ENCODE results near the gene GHR.

GHR gene

DNA sequence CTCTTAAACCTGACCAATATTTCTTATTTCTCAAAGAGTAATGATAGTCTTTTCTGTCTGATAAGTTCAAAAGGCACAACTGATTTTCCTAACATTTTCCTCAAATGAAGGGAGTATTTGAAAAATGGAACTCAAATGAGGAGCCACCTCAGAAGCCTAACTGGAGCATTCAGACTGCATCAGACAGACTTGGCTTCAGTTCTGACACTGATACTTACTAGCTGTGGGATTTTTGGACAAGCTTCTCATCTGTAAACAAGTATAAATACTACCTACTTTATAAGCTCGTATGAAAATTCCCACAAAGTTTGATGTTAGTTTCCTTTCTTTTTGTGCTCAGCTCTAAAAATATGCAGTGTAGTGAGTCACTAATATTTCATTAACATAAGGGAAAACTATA lies 225.7 kb downstream of the GHR start:
- Histone ChIP-seq H3K9me3 (ENCODE audit: insufficient read depth, low read length, severe bottlenecking) (no peaks in the 10 kb centered on the region), H3K9ac (ENCODE audit: low read depth, low read length) (no peak overlapping the region), H3K27me3 (ENCODE audit: insufficient read depth, low read length, poor library complexity) (no peaks in the 10 kb centered on the region), H3K4me3 (ENCODE audit: low read depth in 1 of 2, low read length in 2 of 2) (no peak overlapping the region), H3K4me2 (ENCODE audit: insufficient read depth, low read length) (no peak overlapping the region), H3K27ac (ENCODE audit: low read length) (no peak overlapping the region), H3K36me3 (ENCODE audit: insufficient read depth, low read length) (no peaks in the 10 kb centered on the region), H2AFZ (ENCODE audit: low read depth, low read length) (no peak overlapping the region), H4K20me1 (ENCODE audit: insufficient read depth, low read length) (no peaks in the 10 kb centered on the region), H3K79me2 (ENCODE audit: insufficient read depth, low read length) (no peaks in the 10 kb centered on the region), H3K4me1 (ENCODE audit: insufficient read depth, low read length) (no peaks in the 10 kb centered on the region)
- DNase-seq (no peak), ATAC-seq (ENCODE audit: insufficient read depth, low read depth) (no peak)
- TF ChIP-seq, protein P1, sequence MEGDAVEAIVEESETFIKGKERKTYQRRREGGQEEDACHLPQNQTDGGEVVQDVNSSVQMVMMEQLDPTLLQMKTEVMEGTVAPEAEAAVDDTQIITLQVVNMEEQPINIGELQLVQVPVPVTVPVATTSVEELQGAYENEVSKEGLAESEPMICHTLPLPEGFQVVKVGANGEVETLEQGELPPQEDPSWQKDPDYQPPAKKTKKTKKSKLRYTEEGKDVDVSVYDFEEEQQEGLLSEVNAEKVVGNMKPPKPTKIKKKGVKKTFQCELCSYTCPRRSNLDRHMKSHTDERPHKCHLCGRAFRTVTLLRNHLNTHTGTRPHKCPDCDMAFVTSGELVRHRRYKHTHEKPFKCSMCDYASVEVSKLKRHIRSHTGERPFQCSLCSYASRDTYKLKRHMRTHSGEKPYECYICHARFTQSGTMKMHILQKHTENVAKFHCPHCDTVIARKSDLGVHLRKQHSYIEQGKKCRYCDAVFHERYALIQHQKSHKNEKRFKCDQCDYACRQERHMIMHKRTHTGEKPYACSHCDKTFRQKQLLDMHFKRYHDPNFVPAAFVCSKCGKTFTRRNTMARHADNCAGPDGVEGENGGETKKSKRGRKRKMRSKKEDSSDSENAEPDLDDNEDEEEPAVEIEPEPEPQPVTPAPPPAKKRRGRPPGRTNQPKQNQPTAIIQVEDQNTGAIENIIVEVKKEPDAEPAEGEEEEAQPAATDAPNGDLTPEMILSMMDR (IDR thresholded peaks at IDR 0.05; ENCODE audit: borderline replicate concordance, extremely low read depth, low read length, poor library complexity, severe bottlenecking), result no peak
- TF ChIP-seq EZH2 (IDR thresholded peaks at IDR 0.05; ENCODE audit: borderline replicate concordance, low read depth, low read length, severe bottlenecking), result no peak

DNA sequence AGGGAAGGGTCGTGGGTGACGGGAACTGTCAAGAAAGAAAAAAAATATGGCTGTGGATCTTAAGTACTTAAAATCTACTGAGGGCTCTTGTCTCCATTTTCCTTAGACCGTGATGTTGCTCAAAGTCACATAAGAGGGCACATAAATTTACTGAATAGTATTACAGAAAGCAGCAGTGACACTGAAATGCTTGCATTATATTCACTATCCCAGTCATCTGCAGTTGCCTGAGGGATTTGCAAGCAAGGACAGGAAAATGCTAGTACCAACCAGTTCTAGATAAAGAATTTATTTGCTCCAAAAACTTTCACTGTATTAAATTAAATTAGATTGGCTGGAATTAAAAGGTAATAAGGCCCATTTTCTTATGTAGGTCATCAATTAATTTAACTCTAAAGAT lies 226.8 kb downstream of the GHR start:
- ATAC-seq (ENCODE audit: insufficient read depth, low read depth) (no peak), DNase-seq (no peak)
- H3K27ac ChIP-seq (ENCODE audit: low read length), result no peak overlapping the region
- H3K4me3 ChIP-seq (ENCODE audit: low read depth in 1 of 2, low read length in 2 of 2), result no peak overlapping the region
- H3K9ac ChIP-seq (ENCODE audit: low read depth, low read length), result no peak overlapping the region
- H3K27me3 ChIP-seq (ENCODE audit: insufficient read depth, low read length, poor library complexity), result no peaks in the 10 kb centered on the region
- no peak overlapping the region for H2AFZ ChIP-seq (ENCODE audit: low read depth, low read length)
- H3K9me3 ChIP-seq (ENCODE audit: insufficient read depth, low read length, severe bottlenecking), result no peaks in the 10 kb centered on the region
- H4K20me1 ChIP-seq (ENCODE audit: insufficient read depth, low read length), result no peaks in the 10 kb centered on the region
- H3K4me2 ChIP-seq (ENCODE audit: insufficient read depth, low read length), result no peak overlapping the region
- H3K79me2 ChIP-seq (ENCODE audit: insufficient read depth, low read length), result no peaks in the 10 kb centered on the region
- H3K4me1 ChIP-seq (ENCODE audit: insufficient read depth, low read length), result no peaks in the 10 kb centered on the region
- H3K36me3 ChIP-seq (ENCODE audit: insufficient read depth, low read length), result no peaks in the 10 kb centered on the region
- no peak for TF ChIP-seq EZH2 (IDR thresholded peaks at IDR 0.05; ENCODE audit: borderline replicate concordance, low read depth, low read length, severe bottlenecking)
- TF ChIP-seq, protein P1 (IDR thresholded peaks at IDR 0.05; ENCODE audit: borderline replicate concordance, extremely low read depth, low read length, poor library complexity, severe bottlenecking), result no peak

DNA sequence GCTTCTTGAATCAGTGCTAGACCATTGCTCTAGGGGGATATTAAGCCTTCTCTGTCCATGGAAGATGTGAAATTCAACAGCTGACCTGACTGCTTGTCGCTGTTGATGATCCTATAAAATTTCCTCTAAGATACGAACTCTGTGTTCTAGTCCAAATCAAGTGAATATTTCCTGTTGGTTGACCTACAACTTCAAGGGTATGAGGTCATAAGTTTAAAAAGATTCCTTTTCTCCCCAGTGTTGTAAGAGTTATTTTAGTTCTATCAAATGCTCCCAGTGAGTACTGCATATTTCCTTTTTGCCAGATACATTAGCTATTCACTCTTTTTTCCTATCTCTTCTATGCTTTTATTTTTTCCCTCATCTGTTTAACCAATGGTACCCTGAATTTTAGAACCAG lies 230.5 kb downstream of the GHR start:
- DNase-seq (no peak), ATAC-seq (ENCODE audit: insufficient read depth, low read depth) (no peak)
- Histone ChIP-seq H3K27me3 (ENCODE audit: insufficient read depth, low read length, poor library complexity) (no peaks in the 10 kb centered on the region), H4K20me1 (ENCODE audit: insufficient read depth, low read length) (no peaks in the 10 kb centered on the region), H2AFZ (ENCODE audit: low read depth, low read length) (no peak overlapping the region), H3K79me2 (ENCODE audit: insufficient read depth, low read length) (no peaks in the 10 kb centered on the region), H3K4me1 (ENCODE audit: insufficient read depth, low read length) (no peaks in the 10 kb centered on the region), H3K4me3 (ENCODE audit: low read depth in 1 of 2, low read length in 2 of 2) (no peak overlapping the region), H3K36me3 (ENCODE audit: insufficient read depth, low read length) (no peaks in the 10 kb centered on the region), H3K9ac (ENCODE audit: low read depth, low read length) (no peak overlapping the region), H3K27ac (ENCODE audit: low read length) (no peak overlapping the region), H3K4me2 (ENCODE audit: insufficient read depth, low read length) (no peak overlapping the region), H3K9me3 (ENCODE audit: insufficient read depth, low read length, severe bottlenecking) (no peaks in the 10 kb centered on the region)
- TF ChIP-seq EZH2 (IDR thresholded peaks at IDR 0.05; ENCODE audit: borderline replicate concordance, low read depth, low read length, severe bottlenecking), result no peak
- TF ChIP-seq, protein P1 (IDR thresholded peaks at IDR 0.05; ENCODE audit: borderline replicate concordance, extremely low read depth, low read length, poor library complexity, severe bottlenecking), result no peak

DNA sequence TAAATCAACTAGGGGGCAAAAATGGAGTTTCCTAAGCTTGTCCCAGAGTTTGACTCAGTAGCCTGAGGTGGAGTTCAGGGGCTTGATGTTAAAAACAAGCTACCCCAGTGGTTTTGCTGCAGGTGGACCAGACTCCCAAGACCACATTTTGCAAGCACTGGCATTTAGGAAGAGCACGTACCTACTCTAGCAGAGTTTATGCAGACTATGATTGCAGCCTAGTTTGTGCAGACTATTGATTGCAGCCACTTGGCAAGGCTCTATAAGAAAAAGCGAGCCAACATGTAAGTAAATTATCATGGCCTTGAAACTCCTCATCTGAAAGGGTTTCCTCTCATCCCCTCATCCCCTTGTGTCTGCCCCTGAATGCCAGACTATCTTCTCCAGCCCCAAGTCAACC lies 231.4 kb downstream of the GHR start:
- TF ChIP-seq EZH2 (IDR thresholded peaks at IDR 0.05; ENCODE audit: borderline replicate concordance, low read depth, low read length, severe bottlenecking), result no peak
- TF ChIP-seq, protein P1 (IDR thresholded peaks at IDR 0.05; ENCODE audit: borderline replicate concordance, extremely low read depth, low read length, poor library complexity, severe bottlenecking), result no peak
- Histone ChIP-seq H3K27me3 (ENCODE audit: insufficient read depth, low read length, poor library complexity) (no peaks in the 10 kb centered on the region), H3K4me3 (ENCODE audit: low read depth in 1 of 2, low read length in 2 of 2) (no peak overlapping the region), H3K27ac (ENCODE audit: low read length) (no peak overlapping the region), H2AFZ (ENCODE audit: low read depth, low read length) (no peak overlapping the region), H3K9me3 (ENCODE audit: insufficient read depth, low read length, severe bottlenecking) (no peaks in the 10 kb centered on the region), H3K36me3 (ENCODE audit: insufficient read depth, low read length) (no peaks in the 10 kb centered on the region), H3K4me1 (ENCODE audit: insufficient read depth, low read length) (no peaks in the 10 kb centered on the region), H3K4me2 (ENCODE audit: insufficient read depth, low read length) (no peak overlapping the region), H4K20me1 (ENCODE audit: insufficient read depth, low read length) (no peaks in the 10 kb centered on the region), H3K79me2 (ENCODE audit: insufficient read depth, low read length) (no peaks in the 10 kb centered on the region), H3K9ac (ENCODE audit: low read depth, low read length) (no peak overlapping the region)
- DNase-seq (no peak), ATAC-seq (ENCODE audit: insufficient read depth, low read depth) (no peak)

Measured in DND-41 (cell line).